DMS 273 (cell line): ENCODE measurements around the gene LRCH1.

Source experiments
- DNase-seq: peaks from one replicate; lab custom pipeline; 2025; ENCODE audit not compliant: unreplicated experiment; lab: John Stamatoyannopoulos, UW

The LRCH1 gene

GRCh38 chr13:46561286-46561685 is 8.3 kb downstream of the LRCH1 start:
- DNase-seq, result no peak

GRCh38 chr13:46561691-46562090 is 8.7 kb downstream of the LRCH1 start:
- no peak for DNase-seq

- DNase-seq, result no peak
These were observed 9.2 kb downstream of the LRCH1 start for GRCh38 chr13:46562152-46562551.

GRCh38 chr13:46562581-46562980 is 9.6 kb downstream of the LRCH1 start:
- no peak for DNase-seq

- no peak for DNase-seq
These were observed 13.1 kb downstream of the LRCH1 start for GRCh38 chr13:46565808-46566750.

GRCh38 chr13:46567671-46568070 is 14.7 kb downstream of the LRCH1 start:
- no peak for DNase-seq

- peak; percentile 60 for DNase-seq
These were observed 16.5 kb downstream of the LRCH1 start for GRCh38 chr13:46569456-46569855.

GRCh38 chr13:46570273-46570672 is 17.3 kb downstream of the LRCH1 start:
- DNase-seq, result no peak

GRCh38 chr13:46571189-46571908 is 18.4 kb downstream of the LRCH1 start:
- DNase-seq, result peak; percentile 44

- DNase-seq, result peak; percentile 22
These were observed 19.1 kb downstream of the LRCH1 start for GRCh38 chr13:46571909-46572595.

- no peak for DNase-seq
These were observed 19.9 kb downstream of the LRCH1 start for GRCh38 chr13:46572752-46573431.

- DNase-seq, result no peak
These were observed 22.4 kb downstream of the LRCH1 start for GRCh38 chr13:46575301-46575771.

- no peak for DNase-seq
These were observed 22.9 kb downstream of the LRCH1 start for GRCh38 chr13:46575818-46576221.

- DNase-seq, result no peak
These were observed 23.8 kb downstream of the LRCH1 start for GRCh38 chr13:46576762-46577161.

- peak; percentile 36 for DNase-seq
These were observed 25.0 kb downstream of the LRCH1 start for GRCh38 chr13:46577696-46578589.

GRCh38 chr13:46578590-46578975 is 25.6 kb downstream of the LRCH1 start:
- DNase-seq, result peak; percentile 36

GRCh38 chr13:46580362-46580839 is 27.4 kb downstream of the LRCH1 start:
- no peak for DNase-seq

- DNase-seq, result no peak
These were observed 29.2 kb downstream of the LRCH1 start for GRCh38 chr13:46582190-46582589.

GRCh38 chr13:46586751-46587514 is 34.0 kb downstream of the LRCH1 start:
- peak; percentile 13 for DNase-seq
